ENCODE data around the gene VMAC.

Gene VMAC

GRCh38 chr19:5937550-5937949, 32.9 kb downstream of the VMAC start:
- TF ChIP-seq EZH2 (IDR thresholded peaks at IDR 0.05; ENCODE audit: borderline replicate concordance, low read depth, low read length, severe bottlenecking), result no peak
- TF ChIP-seq, protein P1, sequence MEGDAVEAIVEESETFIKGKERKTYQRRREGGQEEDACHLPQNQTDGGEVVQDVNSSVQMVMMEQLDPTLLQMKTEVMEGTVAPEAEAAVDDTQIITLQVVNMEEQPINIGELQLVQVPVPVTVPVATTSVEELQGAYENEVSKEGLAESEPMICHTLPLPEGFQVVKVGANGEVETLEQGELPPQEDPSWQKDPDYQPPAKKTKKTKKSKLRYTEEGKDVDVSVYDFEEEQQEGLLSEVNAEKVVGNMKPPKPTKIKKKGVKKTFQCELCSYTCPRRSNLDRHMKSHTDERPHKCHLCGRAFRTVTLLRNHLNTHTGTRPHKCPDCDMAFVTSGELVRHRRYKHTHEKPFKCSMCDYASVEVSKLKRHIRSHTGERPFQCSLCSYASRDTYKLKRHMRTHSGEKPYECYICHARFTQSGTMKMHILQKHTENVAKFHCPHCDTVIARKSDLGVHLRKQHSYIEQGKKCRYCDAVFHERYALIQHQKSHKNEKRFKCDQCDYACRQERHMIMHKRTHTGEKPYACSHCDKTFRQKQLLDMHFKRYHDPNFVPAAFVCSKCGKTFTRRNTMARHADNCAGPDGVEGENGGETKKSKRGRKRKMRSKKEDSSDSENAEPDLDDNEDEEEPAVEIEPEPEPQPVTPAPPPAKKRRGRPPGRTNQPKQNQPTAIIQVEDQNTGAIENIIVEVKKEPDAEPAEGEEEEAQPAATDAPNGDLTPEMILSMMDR (IDR thresholded peaks at IDR 0.05; ENCODE audit: borderline replicate concordance, extremely low read depth, low read length, poor library complexity, severe bottlenecking), result no peak
- H3K9ac ChIP-seq (ENCODE audit: low read depth, low read length), result no peak overlapping the region
- H3K79me2 ChIP-seq (ENCODE audit: insufficient read depth, low read length), result peaks cover 97% of the 10 kb centered on the region
- no peak overlapping the region for H3K4me3 ChIP-seq (ENCODE audit: low read depth in 1 of 2, low read length in 2 of 2)
- H3K9me3 ChIP-seq (ENCODE audit: insufficient read depth, low read length, severe bottlenecking), result no peaks in the 10 kb centered on the region
- no peak for ATAC-seq (ENCODE audit: insufficient read depth, low read depth)
- DNase-seq, result no peak
- no peaks in the 10 kb centered on the region for H3K27me3 ChIP-seq (ENCODE audit: insufficient read depth, low read length, poor library complexity)
- peaks cover 78% of the 10 kb centered on the region for H4K20me1 ChIP-seq (ENCODE audit: insufficient read depth, low read length)
- no peak overlapping the region for H2AFZ ChIP-seq (ENCODE audit: low read depth, low read length)
- H3K4me2 ChIP-seq (ENCODE audit: insufficient read depth, low read length), result no peak overlapping the region
- peaks cover 83% of the 10 kb centered on the region for H3K36me3 ChIP-seq (ENCODE audit: insufficient read depth, low read length)
- no peaks in the 10 kb centered on the region for H3K4me1 ChIP-seq (ENCODE audit: insufficient read depth, low read length)
- no peak overlapping the region for H3K27ac ChIP-seq (ENCODE audit: low read length)

GRCh38 chr19:5940260-5941208, 35.9 kb downstream of the VMAC start:
- Histone ChIP-seq H2AFZ (ENCODE audit: low read depth, low read length) (no peak overlapping the region), H3K36me3 (ENCODE audit: insufficient read depth, low read length) (peaks cover 64% of the 10 kb centered on the region), H3K27ac (ENCODE audit: low read length) (no peak overlapping the region), H3K4me1 (ENCODE audit: insufficient read depth, low read length) (no peaks in the 10 kb centered on the region), H3K9me3 (ENCODE audit: insufficient read depth, low read length, severe bottlenecking) (no peaks in the 10 kb centered on the region), H3K79me2 (ENCODE audit: insufficient read depth, low read length) (peaks cover 99% of the 10 kb centered on the region), H3K4me2 (ENCODE audit: insufficient read depth, low read length) (no peak overlapping the region), H3K4me3 (ENCODE audit: low read depth in 1 of 2, low read length in 2 of 2) (no peak overlapping the region), H3K27me3 (ENCODE audit: insufficient read depth, low read length, poor library complexity) (no peaks in the 10 kb centered on the region), H4K20me1 (ENCODE audit: insufficient read depth, low read length) (peaks cover 84% of the 10 kb centered on the region), H3K9ac (ENCODE audit: low read depth, low read length) (no peak overlapping the region)
- TF ChIP-seq EZH2 (IDR thresholded peaks at IDR 0.05; ENCODE audit: borderline replicate concordance, low read depth, low read length, severe bottlenecking), result no peak
- TF ChIP-seq, protein P1 (IDR thresholded peaks at IDR 0.05; ENCODE audit: borderline replicate concordance, extremely low read depth, low read length, poor library complexity, severe bottlenecking), result no peak
- DNase-seq, result no peak
- ATAC-seq (ENCODE audit: insufficient read depth, low read depth), result no peak

GRCh38 chr19:5941673-5942072, 37.0 kb downstream of the VMAC start:
- Histone ChIP-seq H3K9me3 (ENCODE audit: insufficient read depth, low read length, severe bottlenecking) (no peaks in the 10 kb centered on the region), H4K20me1 (ENCODE audit: insufficient read depth, low read length) (peaks cover 84% of the 10 kb centered on the region), H3K27me3 (ENCODE audit: insufficient read depth, low read length, poor library complexity) (no peaks in the 10 kb centered on the region), H3K9ac (ENCODE audit: low read depth, low read length) (no peak overlapping the region), H3K27ac (ENCODE audit: low read length) (no peak overlapping the region), H3K79me2 (ENCODE audit: insufficient read depth, low read length) (peaks cover 99% of the 10 kb centered on the region), H3K4me3 (ENCODE audit: low read depth in 1 of 2, low read length in 2 of 2) (no peak overlapping the region), H3K4me1 (ENCODE audit: insufficient read depth, low read length) (no peaks in the 10 kb centered on the region), H3K36me3 (ENCODE audit: insufficient read depth, low read length) (peaks cover 64% of the 10 kb centered on the region), H2AFZ (ENCODE audit: low read depth, low read length) (no peak overlapping the region), H3K4me2 (ENCODE audit: insufficient read depth, low read length) (no peak overlapping the region)
- ATAC-seq (ENCODE audit: insufficient read depth, low read depth) (no peak), DNase-seq (no peak)
- TF ChIP-seq, protein P1 (IDR thresholded peaks at IDR 0.05; ENCODE audit: borderline replicate concordance, extremely low read depth, low read length, poor library complexity, severe bottlenecking), result no peak
- TF ChIP-seq EZH2 (IDR thresholded peaks at IDR 0.05; ENCODE audit: borderline replicate concordance, low read depth, low read length, severe bottlenecking), result no peak
